PFSK-1 (cell line): ENCODE data around the gene BRINP2. TPM values are rescaled to one million over a fixed set of nuclear protein-coding genes. Genes with fewer than 3 reads are reported as not detected.

Source experiments
- FOXP2 ChIP-seq: optimal IDR thresholded peaks from 2 replicates; pipeline ENCODE3; 2011; ENCODE audit warnings: borderline replicate concordance, control low read depth, inconsistent platforms; ENCODE audit not compliant: insufficient read depth; ENCODE audit errors: extremely low read length, extremely low read depth
- POLR2AphosphoS5 ChIP-seq: IDR thresholded peaks from 2 replicates; pipeline ENCODE4 v1.6.1; 2012; ENCODE audit warnings: low read depth, mild to moderate bottlenecking, control low read depth, low read length, moderate library complexity
- REST ChIP-seq, 2 experiments: IDR thresholded peaks; 2 replicates each; pipeline versions ENCODE4 v1.6.1 to v1.8.0; 2011 to 2012; ENCODE audit warnings: low read depth in 2 of 2, low read length in 2 of 2, control low read depth in 1 of 2, inconsistent platforms in 1 of 2, mild to moderate bottlenecking in 1 of 2, moderate library complexity in 1 of 2; ENCODE audit not compliant: insufficient read depth in 1 of 2
- SIN3A ChIP-seq: IDR thresholded peaks from 2 replicates; pipeline ENCODE4 v1.6.1; 2012; ENCODE audit warnings: mild to moderate bottlenecking, low read length, moderate library complexity, borderline replicate concordance; ENCODE audit not compliant: insufficient read depth
- TAF1 ChIP-seq: IDR thresholded peaks from 2 replicates; pipeline ENCODE4 v1.6.1; 2012; ENCODE audit warnings: low read length, control low read depth, borderline replicate concordance; ENCODE audit not compliant: insufficient read depth
- polyA plus RNA-seq: library from polyadenylated mRNA; unstranded; fragments of >200 nt; gene quantifications from one replicate; pipeline ENCODE4 v1.2.1, GENCODE V29; 2012; ENCODE audit warnings: low read depth, missing spikeins; ENCODE audit not compliant: insufficient read length

Gene BRINP2, protein sequence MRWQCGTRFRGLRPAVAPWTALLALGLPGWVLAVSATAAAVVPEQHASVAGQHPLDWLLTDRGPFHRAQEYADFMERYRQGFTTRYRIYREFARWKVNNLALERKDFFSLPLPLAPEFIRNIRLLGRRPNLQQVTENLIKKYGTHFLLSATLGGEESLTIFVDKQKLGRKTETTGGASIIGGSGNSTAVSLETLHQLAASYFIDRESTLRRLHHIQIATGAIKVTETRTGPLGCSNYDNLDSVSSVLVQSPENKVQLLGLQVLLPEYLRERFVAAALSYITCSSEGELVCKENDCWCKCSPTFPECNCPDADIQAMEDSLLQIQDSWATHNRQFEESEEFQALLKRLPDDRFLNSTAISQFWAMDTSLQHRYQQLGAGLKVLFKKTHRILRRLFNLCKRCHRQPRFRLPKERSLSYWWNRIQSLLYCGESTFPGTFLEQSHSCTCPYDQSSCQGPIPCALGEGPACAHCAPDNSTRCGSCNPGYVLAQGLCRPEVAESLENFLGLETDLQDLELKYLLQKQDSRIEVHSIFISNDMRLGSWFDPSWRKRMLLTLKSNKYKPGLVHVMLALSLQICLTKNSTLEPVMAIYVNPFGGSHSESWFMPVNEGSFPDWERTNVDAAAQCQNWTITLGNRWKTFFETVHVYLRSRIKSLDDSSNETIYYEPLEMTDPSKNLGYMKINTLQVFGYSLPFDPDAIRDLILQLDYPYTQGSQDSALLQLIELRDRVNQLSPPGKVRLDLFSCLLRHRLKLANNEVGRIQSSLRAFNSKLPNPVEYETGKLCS
- 1.7 TPM for polyA plus RNA-seq

DNA sequence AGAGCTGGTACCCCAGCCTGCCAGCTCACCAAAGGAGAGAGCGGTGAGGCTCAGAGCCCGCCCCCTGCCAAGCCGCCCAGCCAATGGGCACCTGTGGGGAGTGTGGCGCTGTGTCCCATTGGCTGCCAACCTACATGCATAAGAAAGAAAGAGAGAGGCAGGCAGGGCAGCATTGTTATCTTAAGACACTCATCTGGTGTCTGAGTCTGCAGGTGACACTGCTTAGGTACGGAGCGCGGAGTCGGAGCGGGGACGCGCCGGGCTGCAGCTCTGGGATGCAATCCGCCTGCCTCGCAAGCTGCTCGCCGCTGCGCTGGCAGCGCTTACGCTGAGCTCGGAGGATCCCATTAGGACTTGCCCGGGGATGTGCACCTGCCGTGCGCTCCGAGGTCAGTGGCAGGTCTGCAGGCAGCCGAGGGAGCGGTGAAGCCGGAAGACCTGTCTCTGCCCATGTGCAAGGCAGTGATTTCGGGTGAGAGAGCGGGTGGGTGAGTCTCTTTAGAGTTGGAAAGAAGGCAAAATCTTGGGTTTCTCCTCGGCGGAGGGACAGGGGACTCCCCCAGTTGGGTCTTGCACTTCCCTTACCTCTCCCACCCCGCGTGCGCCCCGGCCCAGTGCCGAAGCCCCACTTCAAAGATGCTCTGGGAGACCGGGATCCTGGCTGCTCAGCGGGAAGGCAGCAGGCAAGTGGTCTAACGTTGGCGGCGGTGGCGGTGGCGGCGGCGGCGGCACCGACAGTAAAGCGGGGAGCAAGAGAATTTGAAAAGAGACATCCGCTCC is at the start of gene BRINP2:
Gene BRINP2 (plus strand): TSS at position 203 of the 780 bp plus-strand sequence. CDS start 58,919 bp downstream, outside the sequence.
- TF ChIP-seq REST (IDR thresholded peaks at IDR 0.05; ENCODE audit: insufficient read depth in 1 of 2, low read depth in 2 of 2, low read length in 2 of 2), result no peak
- TF ChIP-seq POLR2AphosphoS5, result no peak
- no peak for TF ChIP-seq FOXP2
- no peak for TF ChIP-seq SIN3A
- no peak for TF ChIP-seq TAF1

DNA sequence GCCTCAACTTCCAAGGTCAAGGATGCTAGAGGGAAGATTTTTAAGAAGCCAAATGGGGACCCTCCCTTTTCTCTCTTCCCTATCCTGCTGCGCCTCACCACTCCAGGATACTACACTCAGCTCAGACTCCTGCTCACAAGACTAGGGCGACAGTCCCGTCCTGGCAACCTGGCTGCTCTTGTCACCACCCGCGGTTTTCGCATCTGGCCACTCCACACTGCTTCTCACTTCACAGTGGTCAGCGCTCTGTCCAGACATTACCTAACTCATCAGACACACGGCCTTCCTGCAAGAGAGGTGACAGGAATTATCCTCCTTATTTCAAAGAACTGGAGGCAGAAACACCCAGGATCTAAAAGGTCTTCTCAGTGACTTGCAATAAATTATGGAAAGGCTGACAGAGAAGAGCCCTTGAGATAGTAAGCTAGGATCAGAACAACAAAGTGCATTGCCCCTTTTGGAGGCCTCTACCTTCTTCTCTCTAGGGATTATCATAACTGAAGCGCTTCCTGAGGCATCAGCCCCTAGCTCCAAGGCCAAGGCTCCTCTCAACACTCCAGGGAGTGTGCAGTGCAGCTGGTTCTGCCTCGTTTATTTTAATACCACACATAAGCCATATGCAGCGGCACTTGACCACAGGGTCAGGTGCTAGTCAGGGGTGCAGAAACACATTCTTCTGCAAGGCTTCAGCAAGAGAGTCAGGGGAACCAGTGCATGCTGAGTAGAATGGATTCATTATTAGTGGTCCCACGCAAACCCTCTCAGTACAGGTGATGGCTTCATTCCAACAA is 48.1 kb upstream of the BRINP2 start:
- no peak for TF ChIP-seq TAF1
- no peak for TF ChIP-seq FOXP2
- TF ChIP-seq REST (IDR thresholded peaks at IDR 0.05; ENCODE audit: insufficient read depth in 1 of 2, low read depth in 2 of 2, low read length in 2 of 2), result no peak
- TF ChIP-seq POLR2AphosphoS5, result no peak
- TF ChIP-seq SIN3A, result no peak

DNA sequence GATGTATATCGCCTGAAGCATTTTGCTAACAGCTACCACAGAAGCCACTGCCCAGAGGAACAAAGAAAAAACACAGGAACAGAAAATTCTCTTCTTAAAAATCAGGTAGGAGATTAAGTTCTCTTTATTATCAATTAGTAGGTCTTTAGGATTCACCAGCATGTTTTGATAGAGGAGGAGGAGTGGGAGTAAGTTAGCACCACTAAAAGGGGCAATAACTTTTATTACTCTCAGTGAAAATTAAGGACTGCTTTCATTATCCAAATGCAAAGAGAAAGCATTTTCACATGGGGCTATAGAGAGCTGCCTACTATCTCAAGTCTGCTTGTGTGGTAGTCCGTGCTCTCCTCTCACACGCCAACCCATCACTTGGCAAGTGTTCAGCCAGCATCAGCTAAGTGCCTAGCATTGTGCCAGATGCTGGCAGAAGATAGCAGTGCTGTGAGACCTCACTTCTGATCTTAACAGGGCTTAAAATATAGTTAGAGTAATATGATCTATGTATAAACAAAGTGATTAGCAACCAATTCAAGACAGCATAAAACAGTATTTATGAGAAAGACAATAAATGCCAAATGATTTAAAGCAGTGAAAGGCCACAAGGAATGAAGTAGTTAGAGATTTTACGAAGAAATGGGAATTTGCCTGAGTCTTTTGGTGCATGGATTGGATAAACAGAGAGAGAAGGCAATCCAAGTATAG is 46.0 kb upstream of the BRINP2 start:
- no peak for TF ChIP-seq REST (IDR thresholded peaks at IDR 0.05; ENCODE audit: insufficient read depth in 1 of 2, low read depth in 2 of 2, low read length in 2 of 2)
- no peak for TF ChIP-seq FOXP2
- no peak for TF ChIP-seq SIN3A
- no peak for TF ChIP-seq POLR2AphosphoS5

DNA sequence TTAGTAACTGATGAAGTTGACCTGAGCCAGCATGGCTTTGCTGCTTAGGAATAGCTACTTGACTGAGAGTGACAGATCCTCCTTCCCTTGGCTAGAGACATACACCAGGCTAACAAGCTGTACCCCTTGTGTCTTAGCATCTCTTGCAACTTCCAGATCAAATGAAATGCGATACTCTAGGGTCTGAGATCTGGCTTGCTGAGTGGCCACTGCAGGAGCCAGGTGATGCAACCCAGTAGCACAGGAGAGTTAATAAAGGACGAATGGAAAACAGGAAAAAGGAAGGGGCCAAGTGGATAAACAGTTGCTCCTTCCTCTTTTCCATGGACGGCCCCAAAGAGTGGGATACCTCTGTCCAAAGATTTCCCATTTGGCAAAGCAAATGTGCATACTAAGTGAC is 44.5 kb upstream of the BRINP2 start:
- TF ChIP-seq TAF1 (no peak), POLR2AphosphoS5 (no peak)
